GM12878 (cell line): ENCODE data around the gene C1QTNF9B. TPM values are rescaled to one million over a fixed set of nuclear protein-coding genes. Genes with fewer than 3 reads are reported as not detected.

Source experiments
- ATAC-seq: fragments of 200-7000 bp; cut with Tn5 transposase; 3 replicates; pipeline ENCODE4 v1.9.1; 2020; ENCODE audit warnings: mild to moderate bottlenecking, moderate library complexity
- BruUV-seq: library from RNA; stranded (reverse); fragments of 400-500 nt; replicated peaks from 2 replicates; lab custom pipeline; 2021; lab: Mats Ljungman, UMichigan
- CTCF ChIA-PET: fragments of 300-600 bp; sonication (Branson Sonifier 250); formaldehyde crosslinking; extraction: SDS; loops from one replicate; lab custom pipeline; 2021; ENCODE audit warnings: inconsistent platforms; lab: Yijun Ruan, JAX
- POLR2A ChIA-PET: fragments of 350-600 bp; formaldehyde crosslinking; extraction: SDS; loops from one replicate; lab custom pipeline; 2021; ENCODE audit warnings: inconsistent platforms; lab: Charles Lee
- RAD21 ChIA-PET: fragments of 300-600 bp; sonication (Branson Sonifier 250); formaldehyde crosslinking; loops from one replicate; lab custom pipeline; 2023; ENCODE audit warnings: antibody characterized with exemption; ENCODE audit not compliant: unreplicated experiment; lab: Charles Lee
- SMC1A ChIA-PET: fragments of 300-600 bp; sonication (Branson Sonifier 250); formaldehyde crosslinking; loops from one replicate; lab custom pipeline; 2023; ENCODE audit not compliant: unreplicated experiment, uncharacterized antibody; lab: Charles Lee
- DNase-seq: peaks from one replicate; pipeline ENCODE4 v3.0.0-alpha.2; 2011; ENCODE audit warnings: low read depth, low spot score
- FAIRE-seq: peaks from 3 replicates; lab custom pipeline; 2011; peaks lifted over from hg19 to GRCh38; lab: Jason Lieb, UNC
- H2AFZ ChIP-seq: 2 replicates; pipeline ENCODE4 v1.6.0; 2011; ENCODE audit warnings: low read depth, low read length, control low read depth; ENCODE audit not compliant: control insufficient read depth
- H3K27ac ChIP-seq: 2 replicates; pipeline ENCODE4 v1.5.1; 2011; ENCODE audit warnings: control low read depth; ENCODE audit not compliant: control insufficient read depth, insufficient read depth
- H3K27me3 ChIP-seq, 2 experiments: replicated peaks in 1 of 2; 2 replicates each; pipeline versions ENCODE4 v1.6.0 to v1.6.1; 2011; ENCODE audit warnings: low read length in 1 of 2; ENCODE audit not compliant: control insufficient read depth in 2 of 2, insufficient read depth in 2 of 2
- H3K36me3 ChIP-seq, 2 experiments: 2 replicates each; pipeline ENCODE4 v1.5.1; 2011; ENCODE audit warnings: low read length in 1 of 2; ENCODE audit not compliant: control insufficient read depth in 2 of 2, insufficient read depth in 2 of 2
- H3K4me1 ChIP-seq: 2 replicates; pipeline ENCODE4 v1.6.1; 2011; ENCODE audit warnings: mild to moderate bottlenecking, low read length, moderate library complexity, mixed read lengths; ENCODE audit not compliant: control insufficient read depth, insufficient read depth
- H3K4me2 ChIP-seq: 2 replicates; pipeline ENCODE4 v1.6.0; 2011; ENCODE audit warnings: control low read depth; ENCODE audit not compliant: control insufficient read depth, insufficient read depth
- H3K4me3 ChIP-seq: fragments of 200-600 bp; sonication (generic); 2 replicates; pipeline ENCODE4 v1.5.1; 2016
- H3K79me2 ChIP-seq: 2 replicates; pipeline ENCODE4 v1.6.0; 2011; ENCODE audit warnings: low read length; ENCODE audit not compliant: control insufficient read depth, insufficient read depth
- H3K9ac ChIP-seq: 2 replicates; pipeline ENCODE4 v1.8.0; 2011; ENCODE audit warnings: low read length, control low read depth, mixed read lengths; ENCODE audit not compliant: control insufficient read depth, insufficient read depth
- H3K9me3 ChIP-seq: replicated peaks from 3 replicates; pipeline ENCODE4 v1.5.1; 2011; ENCODE audit warnings: mild to moderate bottlenecking, low read length; ENCODE audit not compliant: control insufficient read depth, insufficient read depth
- H4K20me1 ChIP-seq: 2 replicates; pipeline ENCODE4 v1.6.0; 2011; ENCODE audit not compliant: control insufficient read depth, insufficient read depth
- CBFB ChIP-seq: IDR thresholded peaks from 2 replicates; pipeline ENCODE4 v1.6.1; 2016; ENCODE audit warnings: antibody characterized with exemption, low read depth
- CBX3 ChIP-seq: fragments of 200-600 bp; sonication (generic); IDR thresholded peaks from 2 replicates; pipeline ENCODE4 v1.6.1; 2016; ENCODE audit warnings: low read depth, borderline replicate concordance
- CREB1 ChIP-seq: IDR thresholded peaks from 2 replicates; pipeline ENCODE4 v1.6.1; 2012; ENCODE audit warnings: low read depth, mild to moderate bottlenecking, inconsistent platforms
- CREM ChIP-seq: IDR thresholded peaks from 2 replicates; pipeline ENCODE4 v1.6.1; 2014; ENCODE audit warnings: antibody characterized with exemption, low read depth
- IKZF1 ChIP-seq: fragments of 450-650 bp; conservative IDR thresholded peaks from 2 replicates; pipeline ENCODE4 v1.6.1; 2017; ENCODE audit warnings: antibody characterized with exemption, mild to moderate bottlenecking
- LARP7 ChIP-seq: fragments of 450-650 bp; IDR thresholded peaks from 2 replicates; pipeline ENCODE4 v1.6.1; 2017; ENCODE audit warnings: mild to moderate bottlenecking
- PRDM15 ChIP-seq: fragments of 450-650 bp; formaldehyde crosslinking; IDR thresholded peaks from 2 replicates; pipeline ENCODE4 v1.4.0; 2020; ENCODE audit warnings: mild to moderate bottlenecking, moderate library complexity
- SREBF1 ChIP-seq: IDR thresholded peaks from 2 replicates; pipeline ENCODE4 v1.6.1; 2012; ENCODE audit warnings: mild to moderate bottlenecking, low read length
- STAT3 ChIP-seq: IDR thresholded peaks from 2 replicates; pipeline ENCODE4 v1.6.1; 2011; ENCODE audit warnings: low read depth, low read length, improper control_type of control experiment
- ZNF207 ChIP-seq: fragments of 450-650 bp; IDR thresholded peaks from 2 replicates; pipeline ENCODE4 v1.6.1; 2014; ENCODE audit warnings: antibody characterized with exemption, mild to moderate bottlenecking, borderline replicate concordance
- ZZZ3 ChIP-seq: IDR thresholded peaks from 2 replicates; pipeline ENCODE4 v1.6.1; 2011; ENCODE audit warnings: low read depth; ENCODE audit not compliant: control insufficient read depth, insufficient read length
- WGBS: methylation state at CpG from one replicate; pipeline ENCODE4 v1.1.6; 2016; ENCODE audit warnings: low lambda C conversion rate; ENCODE audit not compliant: insufficient replicate concordance, insufficient coverage; ENCODE audit errors: missing lambda C conversion rate; 5-methylcytosine and 5-hydroxymethylcytosine counted together
- in situ Hi-C: fragments of 300-500 bp; cut with MboI; formaldehyde crosslinking; loops from 9 replicates; pipeline ENCODE4 v1.14.3; 2018; ENCODE audit warnings: mixed read lengths
- intact Hi-C: fragments of 100-400 bp; cut with micrococcal nuclease; formaldehyde crosslinking; loops from one replicate; pipeline ENCODE4 v1.14.2; 2022; ENCODE audit not compliant: unreplicated experiment
- polyA plus RNA-seq, 11 experiments: library from polyadenylated mRNA; depleted of rRNA in 4 of 11; unstranded in 6 of 11; stranded (reverse) in 5 of 11; fragments of >200 nt; fragmentation: Nextera tagmentation in 4 of 11; fragmentation: Illumina TruSeq in 1 of 11; extraction: Ambion mirVana in 4 of 11; extraction: Trizol in 1 of 11; gene quantifications; 1 replicate in 1 of 11; 2 replicates in 10 of 11; pipeline versions ENCODE4 v1.2.1 to v1.2.3, GENCODE V29; 2011 to 2016; ENCODE audit warnings: inconsistent platforms in 2 of 11, missing spikeins in 2 of 11, low read depth in 1 of 11
- total RNA-seq, 4 experiments: library from RNA; depleted of rRNA in 3 of 4; stranded (reverse); fragments of >200 nt in 3 of 4; fragmentation: Illumina TruSeq in 1 of 4; extraction: Trizol in 1 of 4; gene quantifications; 2 replicates each; pipeline versions ENCODE4 v1.2.1 to v1.2.3, GENCODE V29; 2013 to 2021

Gene C1QTNF9B
- total and polyA plus RNA-seq, 10 of the 15 experiments (the other 5 are each of a cell fraction or from before 2014, with no cell fraction given), result 0.10 to 0.48 (median 0.32) TPM; not detected in 6

DNA sequence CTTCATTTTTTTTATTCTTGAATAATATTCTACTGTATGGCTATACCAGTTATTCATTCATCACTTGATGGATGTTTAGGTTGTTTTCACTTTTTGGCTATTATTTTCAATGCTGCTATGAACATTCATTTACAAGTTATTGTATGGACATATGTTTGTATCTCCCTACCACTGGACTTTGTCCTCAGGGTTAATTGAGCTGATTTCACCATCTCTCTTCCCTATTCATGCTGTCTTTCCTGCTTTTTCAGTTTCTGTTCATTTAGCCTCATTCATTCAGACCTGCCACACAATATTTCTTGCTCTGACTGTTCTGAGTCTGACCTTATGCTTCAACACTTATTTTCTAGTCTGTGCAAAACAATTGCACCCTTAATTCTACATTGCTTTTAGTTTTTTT is 12.3 kb upstream of the C1QTNF9B start:
- H3K27me3 ChIP-seq, result no peaks in the 10 kb centered on the region; a peak in 1 of 4 replicates

DNA sequence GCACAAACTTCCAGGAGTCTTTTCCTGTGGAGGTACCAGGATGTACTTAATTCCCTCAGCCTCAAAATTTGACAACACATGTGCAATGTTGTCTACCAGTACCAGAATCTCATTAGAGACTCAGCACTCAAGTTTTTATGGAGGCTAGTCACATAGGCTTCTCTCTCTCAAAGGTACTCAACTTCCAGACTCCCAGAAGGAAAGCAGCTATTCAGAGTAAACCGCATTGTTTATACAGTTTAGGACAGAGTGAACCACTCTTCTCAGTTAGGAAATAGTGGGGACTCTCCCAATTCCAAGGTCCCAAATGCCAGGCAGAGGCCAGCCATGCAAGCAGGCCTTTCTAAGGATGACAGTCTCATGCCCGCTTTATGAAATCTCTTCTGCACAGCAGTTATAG is 8.5 kb upstream of the C1QTNF9B start:
- FAIRE-seq, result no peak
- H3K4me2 ChIP-seq, result no peak overlapping the region
- no peak for ATAC-seq
- intact Hi-C loops, result no loop called here
- DNase-seq, result no peak
- no peak for TF ChIP-seq ZZZ3
- no peak for TF ChIP-seq STAT3
- no peak for TF ChIP-seq CREB1
- no peak for TF ChIP-seq CBX3
- TF ChIP-seq IKZF1, result no peak
- TF ChIP-seq SREBF1, result no peak
- no peak for TF ChIP-seq PRDM15 (CRISPR knock-in tag)
- no peak for TF ChIP-seq LARP7
- no peak for TF ChIP-seq CREM
- no peak for TF ChIP-seq CBFB
- TF ChIP-seq, all 136 proteins: peak for 0
- Histone ChIP-seq H3K4me3 (no peak overlapping the region), H3K79me2 (no peaks in the 10 kb centered on the region), H3K9ac (no peak overlapping the region), H4K20me1 (no peaks in the 10 kb centered on the region), H3K27ac (no peak overlapping the region), H3K4me1 (no peaks in the 10 kb centered on the region), H2AFZ (no peak overlapping the region), H3K36me3 (no peaks in the 10 kb centered on the region), H3K27me3 (peaks cover 0 to 11% of the 10 kb centered on the region in 2 experiments; a peak in 2 of 4 replicates), H3K9me3 (no peaks in the 10 kb centered on the region)
- BruUV-seq, result no TSS peak
- 55% methylated on average over 2 of the region's 2 CpGs for WGBS
- ChIA-PET RAD21 (no interaction called here), CTCF (no interaction called here), POLR2A (no interaction called here), SMC1A (no interaction called here)
- in situ Hi-C loops, result no loop called here

More for the DNA sequence above, 12.3 kb upstream of the C1QTNF9B start:
- H3K4me3 ChIP-seq, result no peak overlapping the region
- no peak for FAIRE-seq
- intact Hi-C loops, result no loop called here
- ChIA-PET CTCF (interaction anchor here (0.5 to 1.3 kb wide), 3 partner anchors 19 to 683 kb away, joined by 3 read pairs; no protein-coding TSS in a partner anchor), POLR2A (no interaction called here), SMC1A (interaction anchor here (0.5 kb wide), 1 partner anchor 172 kb away, joined by 3 read pairs; no protein-coding TSS in a partner anchor), RAD21 (no interaction called here)
- no peak for ATAC-seq
- H3K4me2 ChIP-seq, result no peak overlapping the region
- no peaks in the 10 kb centered on the region for H3K4me1 ChIP-seq
- H3K79me2 ChIP-seq, result no peaks in the 10 kb centered on the region
- no peaks in the 10 kb centered on the region for H4K20me1 ChIP-seq
- H3K9me3 ChIP-seq, result no peaks in the 10 kb centered on the region
- no peaks in the 10 kb centered on the region for H3K36me3 ChIP-seq
- no peak overlapping the region for H3K27ac ChIP-seq
- no peak overlapping the region for H3K9ac ChIP-seq
- no peak for TF ChIP-seq ZNF207
- in situ Hi-C loops, result no loop called here
- H2AFZ ChIP-seq, result no peak overlapping the region
- no peak for DNase-seq
- no TSS peak for BruUV-seq
